Middle frontal gyrus (tissue), 1 donor: ENCODE measurements around the gene PCK1.

Experiments
- DNase-seq: peaks from one replicate; pipeline ENCODE4 v3.0.0-alpha.2; 2015; ENCODE audit warnings: low spot score; ENCODE audit errors: extremely low spot score

The PCK1 gene

DNA sequence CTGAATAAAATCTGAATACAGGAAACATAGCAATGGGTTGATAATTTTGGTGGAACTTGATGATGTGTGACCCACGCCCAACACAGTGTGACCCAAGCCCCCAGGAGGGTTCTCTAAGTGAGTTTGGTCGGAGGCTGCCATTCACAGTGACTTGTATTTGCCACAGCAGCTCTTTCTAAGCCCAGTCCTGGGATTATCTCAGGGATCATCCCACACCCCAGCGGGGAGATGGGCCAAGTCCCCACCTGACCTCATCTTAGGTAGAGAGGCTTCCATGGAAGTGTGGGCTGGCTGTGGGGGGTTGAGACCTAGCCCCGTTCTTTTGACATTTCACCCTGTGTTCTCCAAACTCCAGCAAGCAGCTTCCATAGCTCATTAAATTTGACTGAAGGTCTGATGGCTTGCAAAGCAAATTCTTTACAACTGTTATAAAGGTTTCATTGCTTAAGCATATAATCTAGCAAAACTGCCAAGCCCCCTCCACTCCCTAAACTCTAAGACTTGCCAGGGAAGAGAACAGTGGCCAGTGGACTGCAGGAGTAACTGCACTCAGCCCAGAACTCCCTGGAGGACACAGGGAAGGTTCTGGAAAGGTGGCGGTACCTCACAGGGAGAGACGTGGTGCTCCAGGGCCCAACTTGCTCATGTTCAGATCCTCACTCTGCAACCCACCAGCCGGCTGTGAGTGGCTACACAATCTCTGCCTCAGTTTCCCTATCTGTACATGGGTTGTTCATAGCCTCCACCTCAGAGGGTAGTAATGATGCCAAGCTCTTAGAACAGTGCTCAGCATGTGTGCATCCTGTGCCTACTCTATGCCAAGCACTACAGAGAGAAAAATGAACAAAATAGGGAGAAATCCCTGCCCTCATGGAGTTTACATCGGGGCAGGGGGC is 1.0 kb upstream of the PCK1 start:
- no peak for DNase-seq

DNA sequence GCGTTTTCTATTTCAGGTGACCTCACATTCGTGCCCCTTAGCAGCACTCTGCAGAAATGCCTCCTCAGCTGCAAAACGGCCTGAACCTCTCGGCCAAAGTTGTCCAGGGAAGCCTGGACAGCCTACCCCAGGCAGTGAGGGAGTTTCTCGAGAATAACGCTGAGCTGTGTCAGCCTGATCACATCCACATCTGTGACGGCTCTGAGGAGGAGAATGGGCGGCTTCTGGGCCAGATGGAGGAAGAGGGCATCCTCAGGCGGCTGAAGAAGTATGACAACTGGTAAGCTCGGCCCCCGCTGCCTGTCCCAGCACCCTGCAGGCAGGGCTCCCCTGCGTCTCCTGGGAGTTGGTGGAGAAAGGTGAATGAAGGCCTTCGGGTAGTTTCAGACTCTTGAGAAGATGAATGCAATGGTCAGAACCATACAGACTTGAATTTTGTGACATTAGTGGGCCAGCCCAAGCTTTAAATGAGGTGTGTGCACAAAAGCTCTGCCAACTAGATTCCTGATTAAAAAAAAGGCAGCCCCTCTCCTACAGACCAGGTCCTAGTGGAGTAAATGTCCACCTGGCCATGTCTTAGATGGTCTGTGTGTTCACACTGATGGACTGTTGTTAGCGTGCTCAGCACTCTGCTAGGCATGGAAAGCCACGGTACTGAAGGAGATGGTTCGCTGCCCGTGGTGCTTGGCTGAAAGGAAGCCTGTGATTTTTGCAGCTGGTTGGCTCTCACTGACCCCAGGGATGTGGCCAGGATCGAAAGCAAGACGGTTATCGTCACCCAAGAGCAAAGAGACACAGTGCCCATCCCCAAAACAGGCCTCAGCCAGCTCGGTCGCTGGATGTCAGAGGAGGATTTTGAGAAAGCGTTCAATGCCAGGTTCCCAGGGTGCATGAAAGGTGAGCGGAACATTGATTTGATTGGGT is 708 bp downstream of the PCK1 start:
- DNase-seq = no peak

DNA sequence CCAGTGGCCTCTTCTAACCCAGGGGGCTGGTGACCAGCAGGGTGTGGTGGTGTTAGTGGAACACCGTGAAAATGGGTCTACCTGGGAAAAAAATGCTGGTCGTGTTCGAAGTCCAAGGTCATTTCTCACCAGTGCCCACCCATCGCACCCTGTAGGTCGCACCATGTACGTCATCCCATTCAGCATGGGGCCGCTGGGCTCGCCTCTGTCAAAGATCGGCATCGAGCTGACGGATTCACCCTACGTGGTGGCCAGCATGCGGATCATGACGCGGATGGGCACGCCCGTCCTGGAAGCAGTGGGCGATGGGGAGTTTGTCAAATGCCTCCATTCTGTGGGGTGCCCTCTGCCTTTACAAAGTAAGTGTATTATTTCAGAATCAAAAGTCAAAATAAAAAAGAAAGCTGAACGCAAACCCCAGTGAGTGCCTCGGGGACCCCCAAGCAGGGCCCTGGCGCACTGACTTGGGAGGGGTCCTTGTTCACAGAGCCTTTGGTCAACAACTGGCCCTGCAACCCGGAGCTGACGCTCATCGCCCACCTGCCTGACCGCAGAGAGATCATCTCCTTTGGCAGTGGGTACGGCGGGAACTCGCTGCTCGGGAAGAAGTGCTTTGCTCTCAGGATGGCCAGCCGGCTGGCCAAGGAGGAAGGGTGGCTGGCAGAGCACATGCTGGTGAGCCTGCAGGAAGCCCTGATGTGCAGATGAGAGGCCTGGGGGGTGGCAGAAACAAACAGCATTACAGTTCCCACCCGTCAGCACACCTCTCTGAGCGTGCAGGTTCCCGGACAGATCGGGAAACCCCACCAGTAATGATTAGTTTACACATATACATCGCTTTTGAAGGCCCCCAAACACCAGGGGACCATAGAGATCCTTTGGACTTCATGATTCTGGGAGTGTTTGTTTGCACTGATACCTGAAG is 1.9 kb downstream of the PCK1 start:
- no peak for DNase-seq

DNA sequence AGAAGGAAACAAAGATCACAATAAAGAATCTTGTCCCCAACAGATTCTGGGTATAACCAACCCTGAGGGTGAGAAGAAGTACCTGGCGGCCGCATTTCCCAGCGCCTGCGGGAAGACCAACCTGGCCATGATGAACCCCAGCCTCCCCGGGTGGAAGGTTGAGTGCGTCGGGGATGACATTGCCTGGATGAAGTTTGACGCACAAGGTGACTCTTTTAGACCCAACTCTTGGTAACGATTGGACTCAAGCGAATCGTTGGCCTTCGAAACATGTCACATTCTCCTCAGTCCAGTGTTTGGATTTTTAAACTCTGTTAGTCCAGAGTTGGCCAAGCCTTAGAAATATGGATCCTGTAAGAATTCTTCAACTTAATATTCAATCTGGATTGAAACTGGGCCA is 2.6 kb downstream of the PCK1 start:
- no peak for DNase-seq

DNA sequence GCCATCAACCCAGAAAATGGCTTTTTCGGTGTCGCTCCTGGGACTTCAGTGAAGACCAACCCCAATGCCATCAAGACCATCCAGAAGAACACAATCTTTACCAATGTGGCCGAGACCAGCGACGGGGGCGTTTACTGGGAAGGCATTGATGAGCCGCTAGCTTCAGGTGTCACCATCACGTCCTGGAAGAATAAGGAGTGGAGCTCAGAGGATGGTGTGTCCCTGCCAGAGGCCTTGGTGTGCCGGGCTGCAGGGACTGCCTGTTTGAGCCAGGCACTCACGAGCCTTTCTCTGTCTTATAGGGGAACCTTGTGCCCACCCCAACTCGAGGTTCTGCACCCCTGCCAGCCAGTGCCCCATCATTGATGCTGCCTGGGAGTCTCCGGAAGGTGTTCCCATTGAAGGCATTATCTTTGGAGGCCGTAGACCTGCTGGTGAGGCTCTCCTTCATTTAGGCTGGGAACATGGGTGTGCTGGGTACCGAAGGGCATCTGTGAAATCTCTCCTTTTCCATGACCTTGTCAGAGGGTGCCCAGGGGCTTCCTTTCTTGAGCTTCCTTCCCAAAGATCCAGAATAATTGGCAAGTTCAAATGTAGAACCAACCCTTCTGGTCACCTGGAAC is 3.4 kb downstream of the PCK1 start:
- DNase-seq = no peak

DNA sequence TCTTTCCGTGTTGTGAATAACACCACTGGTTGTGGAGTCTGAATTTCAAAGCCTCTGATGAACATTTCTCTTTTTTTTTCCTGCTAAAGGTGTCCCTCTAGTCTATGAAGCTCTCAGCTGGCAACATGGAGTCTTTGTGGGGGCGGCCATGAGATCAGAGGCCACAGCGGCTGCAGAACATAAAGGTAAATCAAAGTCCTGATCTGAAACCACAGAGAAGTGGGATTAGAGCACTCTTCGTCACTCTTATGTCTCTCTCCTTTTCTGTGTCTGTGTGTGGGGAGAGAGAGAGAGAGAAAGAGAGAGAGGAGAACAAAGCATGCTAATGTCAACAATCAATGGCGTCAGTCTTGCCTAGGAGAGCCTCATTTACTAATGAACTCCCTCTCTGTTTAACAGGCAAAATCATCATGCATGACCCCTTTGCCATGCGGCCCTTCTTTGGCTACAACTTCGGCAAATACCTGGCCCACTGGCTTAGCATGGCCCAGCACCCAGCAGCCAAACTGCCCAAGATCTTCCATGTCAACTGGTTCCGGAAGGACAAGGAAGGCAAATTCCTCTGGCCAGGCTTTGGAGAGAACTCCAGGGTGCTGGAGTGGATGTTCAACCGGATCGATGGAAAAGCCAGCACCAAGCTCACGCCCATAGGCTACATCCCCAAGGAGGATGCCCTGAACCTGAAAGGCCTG is 4.2 kb downstream of the PCK1 start:
- DNase-seq = no peak

DNA sequence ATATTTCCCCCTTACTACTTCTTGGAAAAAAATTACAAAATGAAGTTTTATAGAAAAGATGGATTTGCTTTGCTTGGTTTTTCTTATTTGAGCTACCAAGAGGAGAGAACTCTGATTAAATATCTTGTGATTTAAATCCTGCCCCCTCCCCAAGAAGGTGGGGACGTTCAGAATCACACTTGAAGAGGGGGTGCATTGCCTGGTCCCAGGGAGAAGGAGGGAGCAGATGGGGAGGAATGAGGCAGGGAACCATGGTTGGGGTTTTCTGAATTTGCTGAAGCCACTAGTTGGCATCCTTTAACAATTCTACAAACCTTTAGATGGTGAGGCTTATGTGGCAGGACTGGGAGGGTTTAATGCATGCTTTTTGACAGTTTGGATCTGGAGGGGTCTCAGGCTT is 5.5 kb downstream of the PCK1 start:
- no peak for DNase-seq

DNA sequence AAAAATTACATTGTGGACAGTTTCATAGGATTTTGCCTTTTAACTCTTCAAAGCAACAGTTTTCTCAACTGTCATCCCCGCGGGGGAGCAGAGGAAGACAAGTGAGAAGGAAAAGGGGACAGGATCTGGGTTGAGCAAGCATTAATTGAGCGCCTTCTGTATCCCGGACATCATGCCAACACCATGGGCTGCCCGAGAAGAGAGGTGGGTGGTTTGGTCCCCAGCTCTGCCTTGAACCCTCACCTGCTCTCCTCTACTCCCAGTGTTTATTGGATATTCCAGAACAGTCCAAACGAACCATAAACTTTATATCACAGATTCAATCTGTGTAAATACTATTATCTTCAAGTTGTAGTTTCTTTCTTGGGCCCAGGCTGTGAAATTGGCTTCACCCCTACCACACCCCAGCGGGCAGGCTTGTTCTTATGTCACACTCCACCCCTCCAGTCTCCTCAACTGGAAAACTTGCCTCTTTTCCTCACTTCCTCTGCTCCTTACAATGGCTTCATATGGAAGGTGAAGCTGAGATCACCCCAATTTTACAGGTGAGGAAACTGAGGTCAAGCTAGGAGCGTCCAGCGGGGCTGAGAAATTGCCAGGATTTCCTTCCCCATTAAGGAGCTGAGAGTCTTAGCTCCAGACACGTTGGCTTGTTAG is 6.0 kb downstream of the PCK1 start:
- DNase-seq = no peak

DNA sequence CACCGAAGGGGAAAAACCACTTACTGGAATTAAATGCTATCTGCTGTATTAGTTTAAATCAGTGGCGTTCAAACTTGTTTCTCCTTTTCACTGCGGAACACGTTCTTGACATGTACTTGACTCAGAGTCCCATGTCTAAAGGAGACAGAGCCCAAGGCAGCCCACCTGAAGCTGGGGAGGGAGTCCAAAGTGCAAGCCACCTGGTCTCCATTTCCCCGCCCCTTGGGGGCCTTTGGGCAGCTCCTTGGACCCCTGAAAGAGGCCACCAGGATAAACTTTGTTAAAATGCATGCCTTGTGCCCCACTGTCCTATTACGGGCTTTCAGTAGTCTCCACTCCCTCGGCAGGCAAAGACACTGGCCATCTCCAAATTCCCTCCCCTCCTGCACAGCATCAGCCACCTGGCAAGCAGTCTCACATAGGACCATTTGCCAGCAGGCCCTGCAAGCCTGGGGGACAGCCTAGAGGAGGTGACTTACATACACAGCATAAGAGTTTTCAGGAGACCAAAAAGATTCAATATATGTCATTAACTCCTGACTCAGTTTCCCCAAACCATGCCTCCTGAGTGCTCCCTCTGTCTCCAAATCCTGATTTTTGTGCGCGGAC is 6.7 kb downstream of the PCK1 start:
- no peak for DNase-seq

DNA sequence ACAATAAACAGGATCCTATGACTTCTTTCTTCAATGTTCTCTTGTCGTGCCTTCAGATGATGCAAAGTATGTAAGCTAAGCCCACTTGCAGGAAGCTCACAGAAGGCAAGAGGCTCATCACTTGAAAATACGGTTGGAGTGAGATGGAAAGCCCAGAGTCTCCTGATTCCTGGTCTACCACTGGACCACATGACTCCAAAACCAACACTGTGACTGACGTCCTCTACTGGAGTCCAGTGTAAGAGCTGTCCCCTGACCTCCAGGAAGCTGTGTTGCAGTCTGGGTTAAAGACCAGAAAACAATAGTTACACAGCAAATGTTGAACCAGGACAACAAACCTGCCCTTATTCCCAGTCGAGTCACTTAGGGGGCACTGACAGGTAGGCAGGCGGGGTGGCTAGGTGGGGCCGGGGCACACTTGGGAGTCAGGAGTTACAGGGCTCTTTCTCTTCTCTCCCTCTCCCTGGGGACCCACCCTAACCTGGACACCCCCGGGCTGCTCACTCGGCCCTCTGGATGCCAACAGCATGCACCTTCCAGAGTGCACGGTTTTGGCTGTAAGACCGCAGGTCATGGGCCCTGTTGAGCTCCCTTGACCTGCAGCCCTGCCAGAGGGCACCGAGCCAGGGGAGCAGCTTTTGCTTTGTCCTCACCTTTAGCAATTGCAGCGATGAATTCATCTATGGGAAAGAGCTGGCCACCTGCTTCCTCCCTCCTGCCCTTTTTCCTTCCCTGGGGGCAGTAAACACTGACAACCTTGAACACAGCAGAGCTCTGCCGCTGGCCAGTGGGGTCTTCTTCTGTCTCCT is 7.4 kb downstream of the PCK1 start:
- DNase-seq = no peak

DNA sequence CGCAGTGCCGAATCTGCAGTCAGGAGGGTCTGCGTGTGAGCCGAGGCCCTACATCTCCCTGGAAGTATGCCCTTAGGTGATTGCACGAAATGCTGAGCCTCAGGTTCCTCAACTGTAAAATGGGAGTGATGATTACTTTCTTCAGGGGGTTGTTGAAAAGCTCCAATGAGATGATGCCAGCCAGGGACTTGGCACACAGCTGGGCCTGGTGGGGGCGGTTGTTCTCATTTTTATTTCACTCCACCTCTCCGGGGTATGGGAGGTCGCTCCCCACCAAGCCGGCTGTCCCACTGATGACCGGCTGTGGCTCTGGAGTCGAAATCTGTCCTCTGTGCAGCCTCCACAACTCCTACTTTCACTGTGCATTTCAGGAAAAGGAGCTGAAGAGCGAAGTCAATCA is 8.1 kb downstream of the PCK1 start:
- DNase-seq = no peak

DNA sequence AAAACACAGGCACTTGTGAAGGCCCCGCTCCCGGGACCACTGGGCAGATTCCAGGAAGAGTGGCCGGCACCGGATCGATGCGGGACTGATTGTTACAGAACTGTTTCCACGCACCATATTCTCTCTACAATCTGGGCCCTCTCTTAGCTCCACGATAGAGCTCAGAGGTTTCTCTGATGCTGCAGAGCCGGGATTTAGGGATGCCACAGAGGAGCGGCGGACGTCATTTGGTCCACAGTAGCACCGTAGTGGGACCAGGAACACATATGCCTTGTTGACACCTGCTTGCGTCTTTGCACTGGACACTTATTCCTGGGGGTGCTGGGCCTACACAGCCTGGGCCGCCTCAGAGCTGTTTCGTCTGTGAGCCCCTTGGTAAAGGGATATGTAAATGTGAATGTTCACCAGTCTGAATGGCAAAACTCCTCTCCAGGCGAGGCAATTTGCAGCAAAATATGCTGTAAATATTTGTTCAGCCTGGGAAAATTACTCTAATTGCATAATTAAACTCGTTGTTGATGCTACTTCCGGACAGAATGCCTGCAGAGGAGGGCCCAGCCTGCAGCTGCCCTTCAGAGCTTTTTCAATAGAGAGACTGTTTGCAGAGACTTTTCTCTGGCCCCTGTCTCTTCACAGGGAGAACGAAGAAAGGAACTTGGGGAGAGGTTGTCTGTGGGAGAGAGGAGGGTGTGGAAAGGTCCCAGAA is 9.4 kb downstream of the PCK1 start:
- DNase-seq = no peak

DNA sequence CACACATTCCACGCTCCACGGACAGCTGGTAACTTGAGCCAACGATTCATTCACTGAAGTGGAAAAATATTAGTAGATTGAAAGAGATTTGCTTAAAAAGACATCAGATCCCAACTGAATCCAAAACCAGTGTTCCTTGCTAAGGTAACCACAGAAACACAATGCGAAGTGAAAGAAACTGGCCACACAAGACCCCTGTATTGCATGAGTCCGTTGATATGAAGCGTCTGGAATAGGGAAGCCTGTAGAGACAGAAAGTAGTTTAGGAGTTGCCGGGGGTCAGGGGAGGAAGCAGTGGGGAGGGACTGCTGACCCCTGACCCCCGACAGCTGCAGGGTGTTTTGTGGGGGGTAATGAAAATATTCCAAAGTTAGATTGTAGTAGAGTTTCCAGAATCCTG is 10.0 kb downstream of the PCK1 start:
- no peak for DNase-seq

DNA sequence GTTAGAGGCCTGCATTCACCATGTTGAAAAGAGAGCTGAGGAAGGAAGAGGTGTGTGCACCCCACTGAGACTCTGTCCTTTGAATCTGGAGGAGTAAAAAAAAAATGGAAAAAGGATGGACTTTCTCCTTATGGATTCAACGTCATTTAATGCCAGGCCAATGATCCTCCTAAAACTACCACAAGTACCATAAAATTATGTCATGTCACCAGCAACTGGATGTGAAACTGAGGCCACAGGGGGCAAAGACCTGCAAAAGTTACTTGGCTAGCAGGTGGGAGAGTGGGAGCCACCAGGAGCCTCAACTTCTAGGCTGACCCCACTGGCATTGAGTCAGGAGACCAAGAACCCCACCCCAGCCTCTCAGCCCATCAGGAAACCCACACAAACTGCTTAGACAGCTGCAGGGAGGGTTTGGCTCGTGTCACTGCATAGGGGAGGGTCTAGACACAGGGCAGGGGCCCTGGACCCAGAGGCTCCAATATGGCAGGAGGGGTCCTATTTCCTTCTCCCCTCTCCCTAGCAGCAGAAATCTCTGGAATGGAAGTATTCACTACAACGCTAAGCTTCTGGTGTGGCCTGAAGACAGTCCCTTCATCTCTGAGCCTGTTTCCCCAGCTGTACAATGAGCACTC is 11.0 kb downstream of the PCK1 start:
- DNase-seq = no peak

DNA sequence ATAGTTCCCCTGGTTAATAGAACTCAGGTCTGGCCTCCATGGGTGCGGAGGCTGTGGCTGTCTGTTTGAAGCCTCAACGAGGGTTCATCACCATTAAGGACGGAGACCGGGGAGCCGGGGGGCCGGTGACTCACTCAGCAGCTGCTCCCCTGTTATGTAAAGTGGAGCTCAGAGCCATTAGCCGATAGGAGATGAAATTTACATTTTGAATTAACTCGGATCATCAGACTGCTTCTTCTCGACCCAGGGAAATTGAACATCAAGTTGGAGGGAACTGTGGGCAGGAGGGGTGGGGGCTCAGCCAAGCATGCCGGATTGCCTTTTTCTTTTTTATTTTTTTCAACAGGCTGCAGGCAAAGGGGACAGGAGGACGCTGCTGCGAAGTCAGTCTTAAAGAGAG is 12.3 kb downstream of the PCK1 start:
- no peak for DNase-seq

DNA sequence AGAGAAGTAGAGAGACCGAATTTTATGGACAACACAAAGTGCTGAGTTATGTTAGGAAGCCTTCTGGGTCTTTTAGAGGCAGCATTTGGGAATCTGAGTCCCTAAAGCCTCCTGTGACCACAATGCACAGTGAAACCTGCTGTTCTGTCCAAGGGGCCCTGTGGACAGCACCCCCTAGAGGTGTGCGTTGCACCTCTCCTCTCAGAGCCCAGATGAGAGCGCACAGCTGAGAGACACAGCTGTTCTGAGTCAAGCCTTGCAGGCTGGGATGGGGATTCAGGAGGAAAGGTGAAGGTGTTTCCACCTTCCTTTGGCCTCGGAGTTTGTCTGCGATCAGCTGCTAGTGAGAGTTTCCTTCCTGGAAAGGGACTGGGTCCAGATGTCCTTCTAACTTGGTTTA is 13.0 kb downstream of the PCK1 start:
- DNase-seq = no peak

DNA sequence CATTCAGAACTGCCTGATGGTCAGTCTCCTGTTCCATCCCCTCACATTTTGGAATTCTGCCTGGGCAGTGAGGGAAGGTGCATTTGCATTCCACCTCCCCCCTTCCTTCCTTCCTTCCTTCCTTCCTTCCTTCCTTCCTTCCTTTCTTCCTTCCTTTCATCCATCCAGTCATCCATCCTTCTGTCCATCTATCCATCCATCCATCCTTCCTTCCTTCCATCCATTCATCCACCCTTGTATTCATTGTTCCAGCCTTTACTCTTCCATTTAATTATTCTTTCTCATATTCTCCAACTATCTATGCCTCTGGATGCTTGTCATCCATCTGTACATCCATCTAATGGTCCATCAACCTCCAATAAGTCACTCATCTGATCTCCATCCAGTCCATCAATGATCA is 14.0 kb downstream of the PCK1 start:
- DNase-seq = no peak
